Ovary (tissue), 9 donors: ENCODE data around the gene PLEKHH2. TPM values are rescaled to one million over a fixed set of nuclear protein-coding genes. Genes with fewer than 3 reads are reported as not detected.

Source experiments
- DNase-seq, 5 donors: peaks; one replicate each; pipeline ENCODE4 v3.0.0-alpha.2; 2019 to 2020
- H3K27ac ChIP-seq, 2 donors: fragments of 200-600 bp; one replicate each; pipeline versions ENCODE4 v1.5.1 to v1.8.0; 2019 to 2022
- H3K27me3 ChIP-seq: fragments of 200-600 bp; one replicate; pipeline ENCODE4 v1.8.0; 2022
- H3K36me3 ChIP-seq: fragments of 200-600 bp; sonication (generic); one replicate; pipeline ENCODE4 v1.5.1; 2019
- H3K4me1 ChIP-seq: one replicate; pipeline ENCODE4 v1.8.1; 2013; ENCODE audit warnings: mild to moderate bottlenecking, moderate library complexity; ENCODE audit not compliant: insufficient read depth
- H3K4me3 ChIP-seq: fragments of 200-600 bp; sonication (generic); one replicate; pipeline ENCODE4 v1.5.1; 2017
- H3K9me3 ChIP-seq, 2 donors: fragments of 200-600 bp in 1 of 2; sonication (generic) in 1 of 2; one replicate each; pipeline versions ENCODE4 v1.5.1 to v1.8.1; 2013 to 2019; ENCODE audit warnings: mild to moderate bottlenecking in 1 of 2, moderate library complexity in 1 of 2
- CTCF ChIP-seq, 3 donors: fragments of 450-650 bp in 2 of 3; fragments of 200-600 bp in 1 of 3; IDR thresholded peaks; one replicate each; pipeline versions ENCODE4 v1.5.1 to v1.8.0; 2016 to 2022; ENCODE audit warnings: antibody characterized with exemption in 3 of 3, mild to moderate bottlenecking in 1 of 3
- EP300 ChIP-seq: sonication (generic); formaldehyde crosslinking; IDR thresholded peaks from one replicate; pipeline ENCODE4 v1.6.1; 2017; ENCODE audit warnings: antibody characterized with exemption
- POLR2A ChIP-seq: fragments of 450-650 bp; IDR thresholded peaks from one replicate; pipeline ENCODE4 v1.6.1; 2017; ENCODE audit warnings: antibody characterized with exemption, mild to moderate bottlenecking, moderate library complexity
- WGBS, 3 donors: extraction: QIAGEN DNeasy Blood & Tissue Kit in 1 of 3; methylation state at CpG; one replicate each; pipeline versions ENCODE4 v1.1.5 to v1.1.7; 2013 to 2017; 5-methylcytosine and 5-hydroxymethylcytosine counted together
- intact Hi-C, 4 donors: fragments of 100-400 bp; cut with DNase I; formaldehyde crosslinking; loops; one replicate each; pipeline versions ENCODE4 v1.11.0 to v1.15.1; 2022 to 2023
- polyA plus RNA-seq, 2 donors: library from polyadenylated mRNA; stranded (reverse); fragments of 200-250 nt in 1 of 2; fragments of 350-450 nt in 1 of 2; fragmentation: Illumina TruSeq in 1 of 2; extraction: RNeasy Lipid Tissue Mini Kit (QIAGEN cat#74804) in 1 of 2; gene quantifications; one replicate each; pipeline ENCODE4 v1.2.3, GENCODE V29; 2013 to 2014
- total RNA-seq, 7 donors: library from RNA; depleted of rRNA in 2 of 7; stranded (reverse); fragments of >200 nt in 2 of 7; fragmentation: NEBNext Ultra II Directional in 3 of 7; extraction: Animal tissue kit (Norgen Biotek cat#: 25700) in 3 of 7; gene quantifications; one replicate each; pipeline versions ENCODE4 v1.1.0 to v1.2.4, GENCODE V29; 2016 to 2023
- donor health status: DM: no; HTN: no; CAD: no; lungs with moderate emphysema.
- donor health status: DM: no; HTN: no; CAD: no.
- donor health status: Bipolar disorder and iron deficiency.
- donor health status: DM: yes; HTN: yes; CAD: no.
- donor health status: DM: no; HTN: no; CAD: no.
- donor health status: DM: yes; HTN: yes; CAD: no.

The PLEKHH2 gene
- total and polyA plus RNA-seq, 9 donors: 15.8 to 66.5 (median 37.2) TPM

GRCh38 chr2:43745457-43745856, 108.4 kb downstream of the PLEKHH2 start:
- 3 to 14% (median 7%) methylated on average over 3 of the region's 3 CpGs for WGBS, 3 donors
- DNase-seq: peak in 1 of 5 donors; percentile 26
- H3K27ac ChIP-seq: no peak overlapping the region
- peaks cover 3% of the 10 kb centered on the region for H3K4me1 ChIP-seq
- H3K27me3 ChIP-seq: no peaks in the 10 kb centered on the region
- H3K4me3 ChIP-seq: no peak overlapping the region
- intact Hi-C loops: no loop called here
- no peaks in the 10 kb centered on the region for H3K9me3 ChIP-seq
- H3K36me3 ChIP-seq: no peaks in the 10 kb centered on the region
- TF ChIP-seq EP300 (no peak), CTCF (IDR thresholded peaks at IDR 0.05) (no peak), POLR2A (no peak)

DNA sequence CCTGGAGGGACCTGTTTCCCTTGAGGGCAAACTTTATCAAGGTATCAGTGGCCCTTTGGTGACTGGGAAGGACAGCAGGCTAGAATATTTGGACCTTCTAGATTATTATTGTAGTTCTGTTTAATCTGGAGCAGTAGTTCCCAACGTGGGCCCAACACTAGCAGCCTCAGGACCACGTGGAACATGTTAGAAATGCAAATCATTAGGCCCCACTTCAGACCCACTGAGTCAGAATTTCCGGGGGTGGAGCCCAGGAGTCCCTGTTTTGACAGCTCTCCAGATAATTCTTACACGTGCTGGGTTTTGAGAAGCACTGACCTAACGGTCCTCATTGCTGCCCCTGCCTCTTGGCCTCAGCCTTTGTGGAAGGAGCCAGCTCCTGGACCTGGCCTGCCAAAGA, 111.3 kb downstream of the PLEKHH2 start:
- H3K27ac ChIP-seq: no peak overlapping the region
- no peak for DNase-seq
- H3K4me1 ChIP-seq: peaks cover 3% of the 10 kb centered on the region
- TF ChIP-seq CTCF (IDR thresholded peaks at IDR 0.05): no peak
- no peak for TF ChIP-seq POLR2A
- no peak for TF ChIP-seq EP300
- intact Hi-C loops: no loop called here
- no peak overlapping the region for H3K4me3 ChIP-seq
- H3K36me3 ChIP-seq: no peaks in the 10 kb centered on the region
- 67 to 80% (median 78%) methylated on average over 5 of the region's 5 CpGs for WGBS, 3 donors
- H3K9me3 ChIP-seq: no peaks in the 10 kb centered on the region
- H3K27me3 ChIP-seq: no peaks in the 10 kb centered on the region

DNA sequence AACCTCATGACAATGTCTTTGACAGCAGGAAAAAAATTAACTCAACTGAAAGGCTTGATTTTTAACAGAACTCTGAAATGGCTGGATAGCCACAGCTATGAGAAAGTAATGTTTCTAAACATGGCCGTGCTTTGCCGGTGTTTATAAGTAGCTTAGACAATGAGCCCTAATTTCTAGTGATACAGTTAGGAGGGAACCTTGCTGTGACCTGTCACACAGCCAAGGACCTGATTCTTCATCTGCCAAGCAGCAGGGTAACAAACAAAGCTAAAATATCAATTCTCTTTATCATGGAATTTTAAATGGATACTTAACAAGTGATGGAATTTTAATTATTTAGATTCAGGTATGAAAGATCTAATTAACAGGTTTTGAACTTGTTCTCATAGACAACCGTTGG, 112.5 kb downstream of the PLEKHH2 start:
- WGBS, 3 donors: 19 to 28% (median 27%) methylated on average over 3 of the region's 3 CpGs
- intact Hi-C loops: no loop called here
- TF ChIP-seq POLR2A (no peak), CTCF (IDR thresholded peaks at IDR 0.05) (no peak), EP300 (no peak)
- Histone ChIP-seq H3K27ac (peak overlapping the region in 1 of 2 donors; percentile 1), H3K36me3 (no peaks in the 10 kb centered on the region), H3K27me3 (no peaks in the 10 kb centered on the region), H3K4me3 (no peak overlapping the region), H3K4me1 (peaks cover 3% of the 10 kb centered on the region), H3K9me3 (no peaks in the 10 kb centered on the region)
- no peak for DNase-seq

- Histone ChIP-seq H3K36me3 (no peaks in the 10 kb centered on the region), H3K27ac (no peak overlapping the region), H3K27me3 (no peaks in the 10 kb centered on the region), H3K9me3 (no peaks in the 10 kb centered on the region), H3K4me1 (no peaks in the 10 kb centered on the region), H3K4me3 (no peak overlapping the region)
- 97% methylated on average over 5 of the region's 5 CpGs for WGBS, 3 donors
- TF ChIP-seq EP300: no peak
- TF ChIP-seq POLR2A: no peak
- no peak for TF ChIP-seq CTCF (IDR thresholded peaks at IDR 0.05)
- no peak for DNase-seq
- intact Hi-C loops: no loop called here
These were observed 114.5 kb downstream of the PLEKHH2 start for GRCh38 chr2:43751476-43751990.

GRCh38 chr2:43752302-43752701, 115.2 kb downstream of the PLEKHH2 start:
- H3K27ac ChIP-seq: no peak overlapping the region
- H3K36me3 ChIP-seq: no peaks in the 10 kb centered on the region
- TF ChIP-seq CTCF (IDR thresholded peaks at IDR 0.05) (no peak), EP300 (no peak), POLR2A (no peak)
- no peaks in the 10 kb centered on the region for H3K9me3 ChIP-seq
- intact Hi-C loops: no loop called here
- no peaks in the 10 kb centered on the region for H3K4me1 ChIP-seq
- no peak for DNase-seq
- no peak overlapping the region for H3K4me3 ChIP-seq
- no peaks in the 10 kb centered on the region for H3K27me3 ChIP-seq
